ENCODE measurements around the gene FBN1.

FBN1 gene

GRCh38 chr15:48389691-48390143 lies 255.8 kb downstream of the FBN1 start:
- Mint-ChIP-seq H3K36me3 (no peaks in the 10 kb centered on the region), H3K27ac (no peak overlapping the region), H3K4me3 (no peak overlapping the region), H3K9me3 (ENCODE audit: low read depth) (no peaks in the 10 kb centered on the region), H3K27me3 (peaks cover 6% of the 10 kb centered on the region), H3K4me1 (ENCODE audit: low read depth) (no peaks in the 10 kb centered on the region)

- Mint-ChIP-seq H3K9me3 (ENCODE audit: low read depth) (no peaks in the 10 kb centered on the region), H3K27ac (no peak overlapping the region), H3K4me1 (ENCODE audit: low read depth) (no peaks in the 10 kb centered on the region), H3K27me3 (peaks cover 6% of the 10 kb centered on the region), H3K36me3 (no peaks in the 10 kb centered on the region), H3K4me3 (no peak overlapping the region)
These were observed 256.6 kb downstream of the FBN1 start for GRCh38 chr15:48388910-48389309.

- Mint-ChIP-seq H3K27ac (no peak overlapping the region), H3K4me3 (no peak overlapping the region)
These were observed 257.3 kb downstream of the FBN1 start for GRCh38 chr15:48388016-48388851.

GRCh38 chr15:48385031-48385830 lies 260.3 kb downstream of the FBN1 start:
- Mint-ChIP-seq H3K4me1 (ENCODE audit: low read depth) (no peaks in the 10 kb centered on the region), H3K36me3 (no peaks in the 10 kb centered on the region), H3K27me3 (peaks cover 1% of the 10 kb centered on the region), H3K4me3 (no peak overlapping the region), H3K9me3 (ENCODE audit: low read depth) (no peaks in the 10 kb centered on the region), H3K27ac (no peak overlapping the region)

More at GRCh38 chr15:48388016-48388851, 257.3 kb downstream of the FBN1 start:
- peaks cover 6% of the 10 kb centered on the region for H3K27me3 Mint-ChIP-seq
- H3K9me3 Mint-ChIP-seq (ENCODE audit: low read depth), result no peaks in the 10 kb centered on the region
- H3K4me1 Mint-ChIP-seq (ENCODE audit: low read depth), result no peaks in the 10 kb centered on the region
- H3K36me3 Mint-ChIP-seq, result no peaks in the 10 kb centered on the region

- Mint-ChIP-seq H3K27ac (no peak overlapping the region), H3K4me3 (no peak overlapping the region), H3K27me3 (peaks cover 1% of the 10 kb centered on the region), H3K36me3 (no peaks in the 10 kb centered on the region), H3K4me1 (ENCODE audit: low read depth) (no peaks in the 10 kb centered on the region), H3K9me3 (ENCODE audit: low read depth) (no peaks in the 10 kb centered on the region)
These were observed 260.9 kb downstream of the FBN1 start for GRCh38 chr15:48384616-48385015.

- Mint-ChIP-seq H3K27me3 (no peaks in the 10 kb centered on the region), H3K4me3 (no peak overlapping the region), H3K27ac (no peak overlapping the region), H3K4me1 (ENCODE audit: low read depth) (no peaks in the 10 kb centered on the region), H3K9me3 (ENCODE audit: low read depth) (no peaks in the 10 kb centered on the region), H3K36me3 (no peaks in the 10 kb centered on the region)
These were observed 262.5 kb downstream of the FBN1 start for GRCh38 chr15:48383031-48383430.

- Mint-ChIP-seq H3K36me3 (no peaks in the 10 kb centered on the region), H3K9me3 (ENCODE audit: low read depth) (no peaks in the 10 kb centered on the region), H3K4me1 (ENCODE audit: low read depth) (no peaks in the 10 kb centered on the region), H3K27me3 (peaks cover 3% of the 10 kb centered on the region), H3K27ac (no peak overlapping the region), H3K4me3 (no peak overlapping the region)
These were observed 263.6 kb downstream of the FBN1 start for GRCh38 chr15:48381861-48382260.

GRCh38 chr15:48380198-48380597 lies 265.3 kb downstream of the FBN1 start:
- no peaks in the 10 kb centered on the region for H3K4me1 Mint-ChIP-seq (ENCODE audit: low read depth)
- no peak overlapping the region for H3K4me3 Mint-ChIP-seq
- H3K9me3 Mint-ChIP-seq (ENCODE audit: low read depth), result no peaks in the 10 kb centered on the region
- no peaks in the 10 kb centered on the region for H3K36me3 Mint-ChIP-seq
- H3K27me3 Mint-ChIP-seq, result peaks cover 6% of the 10 kb centered on the region
- H3K27ac Mint-ChIP-seq, result no peak overlapping the region

GRCh38 chr15:48375767-48376166 lies 269.7 kb downstream of the FBN1 start:
- Mint-ChIP-seq H3K4me1 (ENCODE audit: low read depth) (no peaks in the 10 kb centered on the region), H3K27me3 (peaks cover 13% of the 10 kb centered on the region), H3K4me3 (no peak overlapping the region), H3K36me3 (no peaks in the 10 kb centered on the region), H3K27ac (no peak overlapping the region), H3K9me3 (ENCODE audit: low read depth) (no peaks in the 10 kb centered on the region)

- Mint-ChIP-seq H3K36me3 (no peaks in the 10 kb centered on the region), H3K4me1 (ENCODE audit: low read depth) (no peaks in the 10 kb centered on the region), H3K4me3 (no peak overlapping the region), H3K9me3 (ENCODE audit: low read depth) (no peaks in the 10 kb centered on the region), H3K27me3 (peaks cover 13% of the 10 kb centered on the region), H3K27ac (no peak overlapping the region)
These were observed 271.0 kb downstream of the FBN1 start for GRCh38 chr15:48374472-48374871.

GRCh38 chr15:48373821-48374451 lies 271.6 kb downstream of the FBN1 start:
- no peaks in the 10 kb centered on the region for H3K4me1 Mint-ChIP-seq (ENCODE audit: low read depth)
- no peak overlapping the region for H3K27ac Mint-ChIP-seq
- peaks cover 13% of the 10 kb centered on the region for H3K27me3 Mint-ChIP-seq
- H3K36me3 Mint-ChIP-seq, result no peaks in the 10 kb centered on the region
- H3K4me3 Mint-ChIP-seq, result no peak overlapping the region
- H3K9me3 Mint-ChIP-seq (ENCODE audit: low read depth), result no peaks in the 10 kb centered on the region

GRCh38 chr15:48371961-48372360 lies 273.5 kb downstream of the FBN1 start:
- H3K27ac Mint-ChIP-seq, result no peak overlapping the region
- no peaks in the 10 kb centered on the region for H3K9me3 Mint-ChIP-seq (ENCODE audit: low read depth)
- no peak overlapping the region for H3K4me3 Mint-ChIP-seq
- no peaks in the 10 kb centered on the region for H3K4me1 Mint-ChIP-seq (ENCODE audit: low read depth)
- H3K36me3 Mint-ChIP-seq, result no peaks in the 10 kb centered on the region
- H3K27me3 Mint-ChIP-seq, result peaks cover 11% of the 10 kb centered on the region

GRCh38 chr15:48371550-48371949 lies 274.0 kb downstream of the FBN1 start:
- H3K27ac Mint-ChIP-seq, result no peak overlapping the region
- H3K36me3 Mint-ChIP-seq, result no peaks in the 10 kb centered on the region
- peaks cover 11% of the 10 kb centered on the region for H3K27me3 Mint-ChIP-seq
- no peaks in the 10 kb centered on the region for H3K4me1 Mint-ChIP-seq (ENCODE audit: low read depth)
- H3K4me3 Mint-ChIP-seq, result no peak overlapping the region
- no peaks in the 10 kb centered on the region for H3K9me3 Mint-ChIP-seq (ENCODE audit: low read depth)

GRCh38 chr15:48370460-48370859 lies 275.0 kb downstream of the FBN1 start:
- H3K4me1 Mint-ChIP-seq (ENCODE audit: low read depth), result no peaks in the 10 kb centered on the region
- no peak overlapping the region for H3K27ac Mint-ChIP-seq
- no peak overlapping the region for H3K4me3 Mint-ChIP-seq
- peaks cover 12% of the 10 kb centered on the region for H3K27me3 Mint-ChIP-seq
- no peaks in the 10 kb centered on the region for H3K36me3 Mint-ChIP-seq
- H3K9me3 Mint-ChIP-seq (ENCODE audit: low read depth), result no peaks in the 10 kb centered on the region

GRCh38 chr15:48367483-48367882 lies 278.0 kb downstream of the FBN1 start:
- no peaks in the 10 kb centered on the region for H3K4me1 Mint-ChIP-seq (ENCODE audit: low read depth)
- H3K9me3 Mint-ChIP-seq (ENCODE audit: low read depth), result no peaks in the 10 kb centered on the region
- H3K36me3 Mint-ChIP-seq, result no peaks in the 10 kb centered on the region
- no peak overlapping the region for H3K27ac Mint-ChIP-seq
- peaks cover 6% of the 10 kb centered on the region for H3K27me3 Mint-ChIP-seq
- no peak overlapping the region for H3K4me3 Mint-ChIP-seq

Data from activated naive CD8-positive, alpha-beta T cell (primary cell).